Stimulated activated CD8-positive, alpha-beta memory T cell treated with anti-CD3 and anti-CD28 coated beads, Interleukin-15, amount 100 ng/mL, for 1 hour (primary cell): ENCODE data around the gene PDPR.
"Not testable (repeated sequence)": the region's sequence is repeated elsewhere in the genome, so short reads cannot be mapped to it uniquely, and the experiment has no call there.

ENCODE experiments used
- DNase-seq: peaks from one replicate; pipeline ENCODE4 v3.0.0-alpha.2; 2020; ENCODE audit warnings: low read depth

The PDPR gene

GRCh38 chr16:70113982-70114826 lies at the start of gene PDPR:
TSS of gene PDPR (plus strand) at chr16:70114332. CDS start at chr16:70120493, 6,161 bp downstream.
- DNase-seq = peak; percentile 84

- DNase-seq = peak; percentile 46
Measured at GRCh38 chr16:70064841-70065370, 49.2 kb upstream of the PDPR start.

DNA sequence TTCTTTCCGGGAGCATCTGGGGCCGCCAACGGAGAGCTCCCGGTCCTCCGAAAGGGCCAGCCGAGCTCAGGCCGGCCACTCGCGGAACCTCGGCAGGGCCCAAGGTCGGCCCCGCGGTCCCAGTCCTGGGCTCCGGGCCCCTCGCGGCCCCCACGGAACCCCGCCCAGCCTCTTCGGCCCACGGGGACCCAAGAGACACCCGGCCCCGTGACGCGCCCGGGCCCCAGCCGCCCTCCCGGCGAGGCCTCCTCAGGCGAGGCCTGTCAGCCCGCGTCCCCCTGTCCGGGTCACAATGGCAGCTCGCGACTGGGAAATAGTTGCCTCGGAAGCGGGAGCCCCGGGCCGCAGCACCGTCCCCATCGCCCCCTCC lies 48.8 kb upstream of the PDPR start:
- DNase-seq = not testable (repeated sequence)

GRCh38 chr16:70065746-70066658 lies 48.1 kb upstream of the PDPR start:
- DNase-seq = peak; percentile 92

- not testable (repeated sequence) for DNase-seq
Measured at GRCh38 chr16:70066751-70067150, 47.4 kb upstream of the PDPR start.

DNA sequence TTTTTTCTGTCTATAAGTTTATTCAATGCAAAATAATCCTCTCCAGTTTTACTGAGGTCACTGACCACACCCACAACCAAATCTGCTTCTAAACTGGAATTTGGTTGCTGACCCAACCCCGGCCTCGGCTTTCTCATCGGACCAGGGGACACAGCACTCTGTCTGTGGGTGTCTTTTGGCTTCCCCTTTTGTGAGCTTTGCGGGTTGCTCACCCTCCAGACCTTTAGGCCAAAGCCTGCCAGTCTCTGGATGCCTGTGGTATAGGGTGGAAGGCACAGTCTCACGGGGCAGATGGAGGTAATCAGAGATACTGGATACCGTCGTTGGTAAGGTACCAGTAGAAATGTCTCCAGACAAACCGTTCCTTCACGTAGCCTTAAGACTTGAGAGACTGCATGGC lies 35.1 kb upstream of the PDPR start:
- not testable (repeated sequence) for DNase-seq

- not testable (repeated sequence) for DNase-seq
Measured at GRCh38 chr16:70081219-70081618, 32.9 kb upstream of the PDPR start.

DNA sequence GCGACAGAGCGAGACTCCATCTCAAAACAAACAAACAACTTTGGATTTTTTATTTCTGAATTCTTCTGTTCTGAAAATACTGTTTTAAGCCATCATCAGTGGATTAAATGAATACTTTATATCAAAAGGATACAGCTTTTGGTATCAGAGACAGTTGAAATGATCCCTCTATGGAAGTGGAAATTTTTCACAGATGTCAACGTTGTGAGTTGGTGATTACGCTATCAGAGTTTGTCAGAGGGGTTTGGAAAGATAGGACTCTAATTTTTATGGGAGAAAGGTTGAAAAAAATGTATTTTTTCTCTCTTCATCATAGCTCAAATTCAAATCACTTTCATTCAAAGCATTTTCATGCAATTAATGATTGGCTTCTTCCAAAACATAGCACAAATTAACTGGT lies 30.2 kb upstream of the PDPR start:
- DNase-seq = not testable (repeated sequence)

DNA sequence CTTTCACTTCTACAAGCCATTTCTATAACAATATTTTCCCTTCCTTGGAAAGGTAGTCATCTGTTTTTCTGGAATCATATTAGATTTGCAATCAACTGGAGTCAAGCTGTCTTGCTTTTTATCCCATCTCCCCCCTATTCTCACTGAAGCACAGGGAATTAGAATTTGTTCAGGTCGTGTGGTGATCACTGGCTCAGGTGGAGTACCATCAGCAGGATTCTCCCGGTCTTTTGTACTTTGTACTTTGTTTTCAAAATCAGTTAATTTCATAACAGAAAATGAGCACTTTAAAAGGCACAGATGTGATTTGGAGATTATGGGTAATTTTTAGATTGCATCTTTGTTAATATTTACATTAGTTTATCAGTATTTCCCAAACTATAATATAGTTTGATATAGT lies 26.0 kb upstream of the PDPR start:
- not testable (repeated sequence) for DNase-seq

- DNase-seq = not testable (repeated sequence)
Measured at GRCh38 chr16:70088877-70089276, 25.3 kb upstream of the PDPR start.

DNA sequence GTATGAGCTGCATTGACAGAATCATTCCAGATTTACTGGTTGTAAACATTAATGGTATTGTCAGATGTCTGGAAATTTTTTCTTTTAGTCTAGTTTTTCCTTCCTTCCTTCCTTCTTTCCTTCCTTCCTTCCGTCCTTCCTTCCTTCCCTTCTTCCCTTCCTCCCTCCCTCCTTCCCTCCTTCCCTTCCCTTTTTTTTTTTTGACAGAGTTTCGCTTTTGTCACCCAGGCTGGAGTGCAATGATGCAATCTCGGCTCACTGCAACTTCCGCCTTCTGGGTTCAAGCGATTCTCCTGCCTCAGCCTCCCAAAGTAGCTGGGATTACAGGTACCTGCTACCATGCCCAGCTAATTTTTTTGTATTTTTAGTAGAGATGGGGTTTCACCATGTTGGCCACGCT lies 24.8 kb upstream of the PDPR start:
- not testable (repeated sequence) for DNase-seq

DNA sequence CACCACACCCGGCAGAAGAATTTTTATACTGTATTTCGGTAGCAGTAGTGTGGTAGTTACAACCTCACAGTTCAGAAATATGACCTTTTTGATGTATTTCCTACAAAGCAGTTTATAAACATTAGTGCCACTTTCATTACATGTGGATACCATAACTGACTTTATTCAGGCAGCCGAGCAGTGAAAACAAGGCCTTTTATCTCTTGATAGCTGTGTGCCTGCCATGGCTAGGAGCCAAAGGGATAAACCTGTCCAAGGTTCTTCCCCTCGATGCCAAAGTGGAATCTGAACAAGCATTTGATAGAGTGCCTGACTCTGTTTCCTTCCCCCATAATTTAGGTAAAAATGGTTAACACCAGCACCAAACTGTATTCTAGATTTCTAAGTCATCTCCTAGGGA lies 23.0 kb upstream of the PDPR start:
- not testable (repeated sequence) for DNase-seq

DNA sequence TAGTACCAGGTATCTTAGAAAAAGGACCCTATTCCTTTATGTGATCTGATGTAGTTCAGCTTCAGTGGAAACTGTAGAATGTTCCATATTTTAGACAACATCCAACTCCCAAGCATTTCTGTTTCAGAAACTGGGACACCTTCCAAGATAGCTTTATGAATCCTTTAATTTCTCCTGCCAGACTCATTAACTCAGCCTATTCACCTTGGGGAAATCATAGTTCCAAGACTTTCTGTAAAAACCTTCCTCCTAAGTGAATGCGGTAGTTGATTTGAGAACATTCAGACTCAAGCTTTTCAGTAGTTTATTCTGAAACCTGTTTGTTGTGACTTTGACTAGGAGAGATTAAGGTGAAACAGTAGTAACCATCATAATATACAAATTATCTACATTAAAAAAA lies 20.0 kb upstream of the PDPR start:
- DNase-seq = not testable (repeated sequence)

DNA sequence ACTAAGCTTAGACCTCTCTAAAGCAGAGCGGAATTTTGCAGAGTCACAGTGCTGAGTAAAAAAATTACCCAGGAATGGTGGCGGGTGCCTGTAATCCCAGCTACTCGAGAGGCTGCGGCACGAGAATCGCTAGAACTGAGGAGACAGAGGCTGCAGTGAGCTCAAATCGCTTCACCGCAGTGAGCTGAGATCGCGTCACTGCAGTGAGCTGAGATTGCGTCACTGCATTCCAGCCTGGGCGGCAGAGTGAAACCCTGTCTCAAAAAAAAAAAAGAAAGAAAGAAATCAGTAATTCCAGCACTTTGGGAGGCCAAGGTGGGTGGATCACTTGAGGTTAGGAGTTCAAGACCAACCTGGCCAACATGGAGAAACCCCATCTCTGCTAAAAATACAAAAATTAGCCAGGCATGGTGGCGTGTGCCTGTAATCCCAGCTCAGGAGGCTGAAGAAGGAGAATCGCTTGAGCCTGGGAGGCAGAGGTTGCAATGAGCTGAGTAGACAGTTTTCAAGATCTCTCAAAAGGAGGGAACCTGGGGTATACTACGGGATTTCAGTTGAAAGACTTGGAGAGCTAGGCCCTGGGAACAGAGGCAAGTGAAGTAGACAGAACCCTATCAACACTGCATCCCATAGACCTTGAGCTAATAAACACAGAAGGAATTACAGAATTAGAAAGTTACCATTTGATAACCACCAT lies 4.4 kb upstream of the PDPR start:
- DNase-seq = not testable (repeated sequence)

GRCh38 chr16:70112162-70112561 lies 2.0 kb upstream of the PDPR start:
- not testable (repeated sequence) for DNase-seq

GRCh38 chr16:70113599-70113981 lies 542 bp upstream of the PDPR start:
- not testable (repeated sequence) for DNase-seq

- DNase-seq = not testable (repeated sequence)
Measured at GRCh38 chr16:70118354-70118753, 4.2 kb downstream of the PDPR start.

DNA sequence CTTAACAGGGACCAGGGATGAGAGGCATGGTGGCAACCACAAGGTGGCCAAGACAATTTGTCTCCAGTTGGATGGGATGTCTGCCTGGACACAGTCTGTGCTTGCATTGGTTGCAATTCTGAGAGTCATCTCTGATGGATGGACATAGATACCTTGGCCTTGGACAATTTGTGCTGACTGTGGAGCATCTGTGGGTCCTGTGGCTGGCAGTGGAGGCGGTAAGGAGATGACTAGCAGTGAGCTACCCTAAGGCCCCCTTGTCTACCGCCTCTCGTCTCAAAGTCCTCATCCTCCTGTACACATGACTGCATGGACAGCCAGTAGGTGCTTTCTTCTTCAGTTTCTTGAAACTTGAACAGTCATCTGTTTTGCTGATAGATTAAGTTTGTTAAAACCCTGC lies 4.6 kb downstream of the PDPR start:
- not testable (repeated sequence) for DNase-seq

GRCh38 chr16:70120398-70120797 lies 6.3 kb downstream of the PDPR start:
- DNase-seq = not testable (repeated sequence)

- not testable (repeated sequence) for DNase-seq
Measured at GRCh38 chr16:70123822-70124221, 9.7 kb downstream of the PDPR start.

GRCh38 chr16:70126226-70126625 lies 12.1 kb downstream of the PDPR start:
- not testable (repeated sequence) for DNase-seq

- not testable (repeated sequence) for DNase-seq
Measured at GRCh38 chr16:70127706-70128105, 13.6 kb downstream of the PDPR start.
